Stimulated activated CD4-positive, alpha-beta T cell treated with anti-CD3 and anti-CD28 coated beads, TNF-alpha, amount 100 ng/mL, for 1 hour (primary cell): Measurements from ENCODE around the gene DPP3.
"Not testable (repeated sequence)": the region's sequence is repeated elsewhere in the genome, so short reads cannot be mapped to it uniquely, and the experiment has no call there.

Source experiments
- DNase-seq, 3 donors: peaks; one replicate each; pipeline ENCODE4 v3.0.0-alpha.2; 2020; ENCODE audit warnings: low read depth in 3 of 3, low spot score in 1 of 3

The DPP3 gene

DNA sequence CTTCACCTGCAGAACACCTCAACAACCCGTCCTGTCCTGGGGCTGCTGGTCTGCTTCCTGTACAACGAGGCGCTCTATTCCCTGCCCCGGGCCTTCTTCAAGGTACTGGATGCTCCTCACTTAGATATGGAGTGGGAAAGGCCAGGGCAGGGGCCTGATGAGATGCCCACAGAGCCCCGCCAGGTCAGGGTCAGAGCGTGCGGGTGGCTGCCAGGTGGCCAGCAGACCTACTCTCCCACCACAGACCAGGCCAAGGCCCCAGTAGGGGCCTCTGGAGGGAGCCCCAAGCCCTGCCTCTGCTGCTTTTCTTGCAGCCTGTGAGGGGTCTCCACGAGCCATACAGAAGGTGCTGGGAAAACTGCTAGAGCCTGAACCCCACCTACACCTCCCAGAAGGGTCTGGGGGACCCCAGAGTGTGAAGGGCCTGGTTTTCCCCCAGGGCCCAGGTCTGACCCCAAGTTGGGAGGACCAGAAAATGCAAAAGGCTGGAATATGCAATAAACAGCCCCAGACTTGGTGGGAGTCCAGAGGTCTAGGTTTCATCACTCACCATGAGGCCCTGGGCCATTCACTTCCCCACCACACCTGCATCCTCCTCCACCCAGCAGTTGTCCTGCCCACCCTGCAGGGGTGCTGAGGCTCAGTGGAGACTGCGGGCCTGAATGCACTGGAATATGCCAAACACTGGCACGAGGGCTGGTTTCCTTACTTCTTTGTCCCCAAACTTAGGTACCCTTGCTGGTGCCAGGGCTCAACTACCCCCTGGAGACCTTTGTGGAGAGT is 50.9 kb downstream of the DPP3 start:
- DNase-seq = no peak

DNA sequence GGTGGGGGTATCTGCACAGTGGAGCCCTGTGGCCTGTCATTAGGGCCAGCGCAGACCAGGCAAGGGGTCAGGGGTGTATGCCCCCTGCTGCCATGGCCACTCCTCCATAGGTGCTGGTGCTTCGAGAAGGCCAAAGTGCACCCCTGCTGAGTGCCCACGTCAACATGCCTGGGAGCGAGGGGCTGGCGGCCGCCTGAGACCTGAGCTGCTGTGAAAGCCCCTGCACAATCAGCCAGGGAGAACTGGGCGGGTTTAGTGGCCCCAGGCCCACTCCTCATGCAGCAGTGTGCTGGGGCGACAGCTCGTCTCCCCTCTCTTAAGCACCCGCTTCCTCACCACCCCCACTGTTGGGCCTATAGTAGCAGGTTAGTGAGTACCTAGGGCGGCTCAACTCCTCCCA is 51.6 kb downstream of the DPP3 start:
- no peak for DNase-seq

GRCh38 chr11:66532784-66533183 is 52.5 kb downstream of the DPP3 start:
- DNase-seq = no peak

DNA sequence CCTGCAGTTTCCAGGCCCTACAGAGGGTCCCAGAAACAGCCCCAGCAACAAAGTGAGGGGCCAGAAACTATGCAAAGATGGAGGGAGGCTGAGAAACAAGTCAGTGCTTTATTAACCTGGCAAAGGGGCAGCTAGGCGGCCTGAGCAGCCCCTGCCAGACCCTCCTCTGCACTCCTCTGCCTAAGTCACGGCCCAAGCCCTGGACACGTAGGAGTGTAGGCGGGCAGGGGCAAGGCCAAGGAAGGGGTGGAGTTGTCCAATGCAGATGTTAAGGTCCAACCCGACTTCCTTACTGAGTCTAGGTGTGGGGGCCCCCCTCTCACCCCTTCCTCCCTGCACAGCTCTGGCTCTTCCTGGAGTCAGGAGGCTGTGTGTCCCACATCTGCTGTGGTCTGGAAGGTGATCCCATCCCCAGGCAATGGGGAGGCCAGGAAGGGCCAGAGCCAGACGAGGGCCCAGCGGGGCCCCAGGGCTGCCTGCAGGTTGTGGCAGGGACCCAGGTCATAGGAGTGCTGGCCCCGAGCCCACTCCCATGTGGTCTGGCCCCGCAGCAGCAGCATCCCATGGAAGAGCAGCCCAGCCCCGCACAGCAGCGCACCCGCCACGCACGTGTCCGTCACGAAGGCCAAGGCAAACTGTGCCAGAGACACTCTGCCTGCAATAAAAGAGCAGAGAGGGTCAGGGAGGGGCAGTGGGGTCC is 59.1 kb downstream of the DPP3 start:
- no peak for DNase-seq

DNA sequence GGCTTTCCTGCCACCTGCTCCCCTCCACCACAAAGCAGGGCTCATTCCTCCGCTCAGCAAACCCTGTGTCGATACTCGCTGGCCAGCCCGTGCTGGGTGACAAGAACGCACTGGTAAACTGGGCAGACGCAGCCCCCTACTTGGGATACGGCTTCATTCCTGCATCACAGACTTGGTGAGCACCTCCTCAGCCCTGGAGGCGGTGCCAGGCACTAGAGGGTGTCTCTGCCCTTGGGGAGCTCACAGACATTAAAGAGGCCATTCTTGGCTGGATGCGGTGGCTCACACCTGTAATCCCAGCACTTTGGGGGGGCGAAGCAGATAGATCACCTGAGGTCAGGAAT is 59.6 kb downstream of the DPP3 start:
- DNase-seq = no peak

GRCh38 chr11:66540598-66540997 is 60.4 kb downstream of the DPP3 start:
- DNase-seq = not testable (repeated sequence)

- DNase-seq = no peak
These were observed 61.7 kb downstream of the DPP3 start for GRCh38 chr11:66541892-66542291.

DNA sequence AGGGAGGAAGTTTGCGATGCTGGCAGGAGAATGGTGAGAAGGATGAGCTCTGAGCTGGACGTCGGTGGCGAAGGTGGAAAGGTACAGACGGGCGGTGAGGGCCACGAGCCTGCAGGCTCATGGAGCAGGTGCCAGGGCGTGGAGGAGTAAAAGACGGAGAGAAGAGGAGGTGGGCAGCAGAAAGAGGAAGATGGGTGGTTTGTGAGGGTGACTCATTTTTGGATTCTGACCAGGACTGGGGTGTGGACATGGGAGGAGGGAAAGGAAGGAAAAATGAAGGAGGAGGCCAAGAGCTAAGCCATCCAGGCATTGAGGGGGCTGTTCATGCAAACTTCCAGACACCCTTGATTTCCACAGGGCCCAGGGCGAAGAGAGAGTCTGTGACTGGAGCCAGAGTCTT is 62.1 kb downstream of the DPP3 start:
- DNase-seq = no peak

- DNase-seq = peak; percentile 21
These were observed 63.3 kb downstream of the DPP3 start for GRCh38 chr11:66543263-66544107.

- not testable (repeated sequence) for DNase-seq
These were observed 64.7 kb downstream of the DPP3 start for GRCh38 chr11:66544952-66545351.

- peak; percentile 47 to 77 (median 58) for DNase-seq
These were observed 65.6 kb downstream of the DPP3 start, which contains the start of gene ZDHHC24 for GRCh38 chr11:66545701-66546367. ZDHHC24 (minus strand) TSS chr11:66546048; CDS start chr11:66546003, 45 bp downstream.

- DNase-seq = no peak
These were observed 66.2 kb downstream of the DPP3 start, which contains the start of gene ACTN3 for GRCh38 chr11:66546368-66546965. ACTN3 (plus strand) TSS chr11:66546903; CDS start chr11:66546938, 35 bp downstream.

GRCh38 chr11:66546966-66547661 is 66.9 kb downstream of the DPP3 start:
- no peak for DNase-seq

DNA sequence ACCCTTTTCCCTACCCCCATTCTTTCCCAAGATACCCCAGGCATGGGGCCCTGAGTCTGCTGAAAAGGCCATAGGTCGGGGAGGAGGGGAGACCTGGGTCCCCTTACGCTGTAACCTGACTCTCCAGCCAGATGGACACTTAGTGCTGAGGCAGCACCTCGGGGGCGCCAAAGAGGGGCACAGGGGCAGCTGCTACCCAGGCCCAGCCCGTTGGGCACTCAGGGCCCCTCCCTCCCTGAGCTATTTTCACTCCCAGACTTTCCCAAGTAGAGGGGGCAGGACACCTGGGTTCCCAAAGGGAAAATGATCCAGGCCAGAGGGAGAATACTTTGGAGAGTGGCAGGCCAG is 67.4 kb downstream of the DPP3 start:
- no peak for DNase-seq

GRCh38 chr11:66548041-66548440 is 67.8 kb downstream of the DPP3 start:
- no peak for DNase-seq

DNA sequence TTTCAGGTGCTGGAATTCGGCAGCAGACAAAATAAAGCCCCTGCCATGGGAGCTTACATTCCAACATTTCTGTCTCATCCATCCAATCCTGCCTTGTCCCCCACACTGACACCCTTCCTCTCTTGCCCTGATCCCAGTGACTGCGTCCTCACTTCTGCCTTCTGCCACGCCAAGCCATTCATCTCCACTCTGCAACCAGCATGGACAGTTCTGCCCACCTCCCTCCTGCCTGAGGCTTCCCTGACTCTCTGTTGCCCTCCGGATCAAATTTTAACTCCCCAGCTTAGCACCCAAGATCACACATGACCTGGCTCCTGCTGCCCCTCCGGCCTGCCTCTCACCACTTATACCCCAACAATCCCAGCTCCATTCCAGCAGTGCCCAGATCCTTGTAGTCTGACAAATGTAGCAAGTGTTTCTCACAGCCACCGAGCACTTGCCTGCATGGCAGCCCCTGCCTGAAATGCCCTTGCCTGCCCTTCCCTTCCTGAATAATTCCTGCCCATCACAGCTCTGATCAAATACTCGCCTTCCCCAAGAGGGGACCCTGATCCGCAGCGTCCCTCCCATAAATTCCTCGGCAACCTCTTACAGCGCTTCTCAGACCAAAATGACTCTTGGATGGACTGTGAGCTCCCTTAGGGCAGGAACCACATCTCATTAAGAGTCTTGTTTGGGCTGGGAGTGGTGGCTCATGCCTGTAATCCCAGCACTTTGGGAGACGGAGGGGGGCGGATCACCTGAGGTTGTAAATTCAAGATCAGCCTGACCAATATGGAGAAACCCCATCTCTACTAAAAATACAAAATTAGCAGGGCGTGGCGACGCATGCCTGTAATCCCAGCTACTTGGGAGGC is 68.8 kb downstream of the DPP3 start:
- DNase-seq = no peak

GRCh38 chr11:66549696-66550095 is 69.5 kb downstream of the DPP3 start:
- no peak for DNase-seq

- DNase-seq = no peak
These were observed 70.7 kb downstream of the DPP3 start for GRCh38 chr11:66550887-66551286.

DNA sequence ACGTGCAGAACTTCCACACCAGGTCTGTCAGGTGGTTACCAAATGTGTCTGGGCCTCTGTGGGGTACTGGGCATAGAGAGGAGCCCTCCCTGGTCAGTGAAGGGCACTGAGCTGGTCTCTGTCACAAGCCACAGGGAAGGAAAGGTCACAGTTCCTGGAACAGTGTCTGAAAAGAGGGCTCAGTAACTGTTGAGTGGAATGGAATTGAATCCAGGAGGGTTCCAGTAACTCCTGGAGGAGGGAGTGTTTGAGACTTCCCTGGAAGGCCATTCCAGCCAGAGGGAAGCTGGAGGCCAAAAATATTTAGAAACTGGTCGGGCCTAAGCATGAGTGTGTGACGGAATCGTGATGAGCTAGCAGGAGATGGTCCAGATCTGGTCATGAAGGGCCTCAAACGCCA is 74.4 kb downstream of the DPP3 start:
- no peak for DNase-seq
